Activated CD4-positive, CD25-positive, alpha-beta regulatory T cell treated with anti-CD3 and anti-CD28 coated beads, Interleukin-2, amount 50 U/mL, for 72 hours (primary cell): Measurements from ENCODE around the gene SIRPB2.

Experiments used
- DNase-seq: peaks from one replicate; pipeline ENCODE4 v3.0.0; 2021

SIRPB2 gene

GRCh38 chr20:1469925-1470571, 21.2 kb downstream of the SIRPB2 start:
- peak; percentile 44 for DNase-seq

DNA sequence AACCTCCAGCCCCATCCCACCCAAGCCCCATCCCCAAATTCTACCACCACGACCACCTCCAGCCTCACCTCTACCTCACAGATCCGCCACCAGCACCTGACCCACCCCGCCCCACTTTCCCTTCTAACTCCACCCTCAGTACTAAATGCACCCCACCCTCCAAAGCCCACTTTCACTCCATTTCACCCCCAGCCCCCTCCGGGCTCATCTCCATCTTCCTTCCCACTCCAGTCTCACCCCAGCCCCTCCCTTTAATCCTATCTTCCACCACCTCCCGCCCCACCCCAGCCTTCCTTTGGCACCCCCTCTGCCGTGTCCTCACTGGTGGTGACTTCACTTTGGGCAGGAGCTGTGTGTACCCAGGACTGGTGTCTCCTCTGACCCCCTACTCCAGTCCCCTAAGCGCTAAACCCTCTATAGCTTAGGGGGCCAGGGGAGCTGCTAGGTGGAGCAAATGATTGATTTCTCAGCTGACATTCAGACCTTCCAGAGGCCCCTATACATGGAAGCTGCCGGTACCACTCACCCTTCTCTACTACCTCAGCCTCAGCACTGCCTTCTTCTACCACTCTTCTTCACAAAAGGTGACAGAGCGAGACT, 21.8 kb downstream of the SIRPB2 start:
- no peak for DNase-seq

GRCh38 chr20:1468117-1468624, 23.0 kb downstream of the SIRPB2 start:
- DNase-seq, result no peak

GRCh38 chr20:1467355-1468116, 23.7 kb downstream of the SIRPB2 start:
- no peak for DNase-seq

GRCh38 chr20:1467082-1467354, 24.2 kb downstream of the SIRPB2 start:
- no peak for DNase-seq

- peak; percentile 98 for DNase-seq
These were observed 24.8 kb downstream of the SIRPB2 start, which contains the start of gene NSFL1C for GRCh38 chr20:1466211-1467081. NSFL1C (minus strand) TSS chr20:1466849; CDS start chr20:1466824, 25 bp downstream.

GRCh38 chr20:1465470-1466210, 25.6 kb downstream of the SIRPB2 start:
- DNase-seq, result no peak

GRCh38 chr20:1463971-1464570, 27.1 kb downstream of the SIRPB2 start:
- no peak for DNase-seq

GRCh38 chr20:1462834-1463233, 28.4 kb downstream of the SIRPB2 start:
- no peak for DNase-seq

- no peak for DNase-seq
These were observed 29.2 kb downstream of the SIRPB2 start for GRCh38 chr20:1462001-1462400.

DNA sequence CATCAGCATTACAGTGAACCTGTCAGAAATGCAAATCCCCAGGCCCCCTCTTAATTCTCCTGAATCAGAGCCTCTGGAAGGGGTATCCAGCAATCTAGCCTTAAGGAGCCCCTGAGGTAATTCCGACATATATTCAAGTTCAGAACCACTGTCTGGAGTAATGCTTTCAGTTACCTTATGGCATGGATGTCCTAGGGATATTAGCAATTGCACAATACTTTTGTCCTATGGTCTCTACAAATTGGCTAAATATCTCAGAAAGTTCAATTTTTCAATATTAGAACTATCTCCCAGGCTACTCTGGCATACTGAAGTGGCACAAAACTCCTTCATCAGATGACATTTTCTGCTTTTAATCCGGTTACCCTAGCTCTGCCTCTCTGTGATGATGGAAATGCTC, 30.9 kb downstream of the SIRPB2 start:
- no peak for DNase-seq

- DNase-seq, result no peak
These were observed 33.2 kb downstream of the SIRPB2 start for GRCh38 chr20:1457992-1458391.

DNA sequence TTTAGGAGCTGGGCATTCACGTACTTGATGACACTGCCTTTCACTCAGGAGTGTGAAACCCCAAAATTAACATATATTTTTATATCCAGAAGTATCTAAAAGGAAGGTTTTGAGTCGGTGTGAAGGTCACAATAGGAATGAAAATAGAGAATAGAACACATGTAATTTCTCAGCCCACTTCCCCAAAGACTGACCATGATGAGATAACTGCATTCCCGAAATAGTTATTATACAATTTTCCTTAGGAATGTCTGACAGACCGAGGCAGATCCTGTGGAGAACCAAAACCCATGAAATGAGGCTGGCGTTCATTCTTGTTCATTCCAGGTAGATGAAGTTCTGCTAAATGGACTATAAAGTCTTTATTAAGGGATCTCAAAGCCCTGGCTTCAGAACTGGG, 34.9 kb downstream of the SIRPB2 start:
- DNase-seq, result no peak

DNA sequence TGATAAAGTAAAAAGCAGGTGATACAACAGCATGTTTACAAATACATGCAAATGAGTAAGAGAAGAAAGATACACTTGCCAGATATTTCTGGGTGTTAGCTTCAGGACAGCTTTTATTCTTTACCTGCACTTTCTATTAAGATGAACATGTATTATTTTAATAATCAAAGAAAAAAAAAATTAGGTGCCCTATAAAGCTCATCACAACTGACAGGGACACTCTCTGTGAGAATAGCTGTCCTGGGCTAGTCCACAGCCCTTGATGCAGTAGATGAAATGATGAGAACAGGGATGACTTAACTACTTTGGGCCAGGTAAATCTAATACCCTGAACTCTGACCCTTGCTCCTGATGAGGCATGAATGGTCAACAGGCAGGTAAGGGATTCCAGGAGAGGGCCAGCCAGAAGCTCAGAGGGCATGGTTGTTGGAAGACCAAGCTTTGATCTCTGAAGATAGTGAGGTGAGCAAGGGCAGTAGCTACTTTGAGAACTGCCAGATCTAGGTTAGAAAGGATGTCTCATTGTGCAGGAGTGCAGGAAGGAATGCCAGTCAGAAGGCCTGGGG, 40.2 kb downstream of the SIRPB2 start:
- no peak for DNase-seq

DNA sequence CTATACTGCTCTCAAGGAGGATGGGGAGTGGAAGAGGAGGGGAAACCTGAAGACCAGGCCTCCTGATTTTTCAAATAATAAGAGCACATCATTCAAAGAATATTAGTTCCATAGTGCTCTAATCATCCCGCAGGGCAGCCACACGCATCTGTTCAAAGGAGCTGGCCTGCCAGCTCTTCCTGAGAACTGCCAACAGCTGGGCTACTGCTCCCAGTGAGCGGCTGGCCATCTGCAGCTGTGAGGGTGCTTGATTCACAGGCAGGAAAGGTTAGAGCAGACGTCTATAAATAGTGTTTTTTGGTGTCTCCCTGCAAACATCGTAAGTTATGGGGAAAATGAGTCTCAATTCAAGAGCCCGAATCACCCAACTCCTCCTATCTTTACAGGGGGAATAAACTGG, 41.9 kb downstream of the SIRPB2 start:
- DNase-seq, result no peak

DNA sequence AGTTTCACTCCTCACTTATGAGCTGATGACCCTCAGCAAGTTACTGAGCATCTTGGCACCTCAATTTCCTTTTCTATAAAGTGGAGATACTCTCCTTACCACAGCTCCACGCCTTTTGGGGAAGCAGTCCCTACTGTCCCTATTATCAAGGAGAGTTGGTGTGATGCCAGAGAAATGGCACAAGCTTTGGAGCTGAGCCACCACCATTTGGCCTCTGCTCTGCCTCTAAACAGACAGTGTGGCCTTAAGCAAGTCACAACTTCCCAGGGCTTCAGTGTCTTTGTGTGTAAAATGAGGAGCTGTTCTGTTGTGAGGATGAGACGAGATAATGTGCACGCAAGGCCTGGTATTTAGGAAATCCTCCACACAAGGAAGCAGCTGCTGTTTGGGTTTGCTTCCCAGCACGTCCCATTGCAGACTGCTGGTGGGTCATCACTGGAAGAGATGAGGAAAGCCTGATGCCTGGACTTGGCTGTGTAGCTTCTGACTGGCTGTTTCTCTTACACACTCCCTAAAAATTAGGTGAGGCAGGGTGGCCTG, 43.1 kb downstream of the SIRPB2 start:
- no peak for DNase-seq

- DNase-seq, result no peak
These were observed 44.7 kb downstream of the SIRPB2 start for GRCh38 chr20:1446536-1446935.

GRCh38 chr20:1443085-1443484, 48.1 kb downstream of the SIRPB2 start:
- no peak for DNase-seq

DNA sequence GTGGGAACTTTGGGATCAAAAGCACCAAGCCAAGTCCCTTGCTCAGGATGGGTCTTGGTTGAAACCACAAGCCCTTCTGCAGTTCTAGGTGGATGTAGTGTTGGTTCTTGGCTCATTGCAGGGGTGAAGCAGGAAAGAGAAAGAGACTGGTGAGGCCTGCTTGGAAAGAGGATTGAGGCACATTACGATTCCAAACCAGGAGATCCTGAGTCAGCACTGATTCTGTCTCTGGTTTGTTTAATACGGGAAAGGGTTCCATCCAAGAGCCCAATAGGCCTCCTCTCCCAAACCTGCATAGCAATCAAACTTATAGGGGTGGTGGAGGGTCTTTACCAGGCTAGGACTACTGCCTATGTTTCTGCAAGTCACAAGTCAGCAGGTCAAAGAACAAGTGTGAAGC, 48.9 kb downstream of the SIRPB2 start:
- DNase-seq, result no peak

DNA sequence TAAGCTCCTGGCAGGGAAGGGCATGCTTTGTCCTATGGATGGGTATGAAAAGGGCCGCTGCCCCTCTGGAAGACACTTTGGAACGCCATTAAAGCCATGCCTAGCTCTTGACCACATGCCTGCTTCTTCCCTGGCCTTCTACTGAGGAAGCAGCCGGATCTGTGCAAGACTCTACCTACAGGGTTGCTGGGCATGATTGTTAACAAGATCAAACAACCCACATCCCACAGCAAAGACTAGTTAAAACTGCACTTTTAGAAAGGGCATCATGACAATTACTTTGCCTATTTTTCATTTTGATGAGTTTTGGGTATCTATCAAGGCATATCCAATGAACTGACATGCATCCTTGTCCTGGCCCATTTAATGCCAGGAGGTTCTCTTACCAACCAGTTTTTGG, 50.1 kb downstream of the SIRPB2 start:
- no peak for DNase-seq

DNA sequence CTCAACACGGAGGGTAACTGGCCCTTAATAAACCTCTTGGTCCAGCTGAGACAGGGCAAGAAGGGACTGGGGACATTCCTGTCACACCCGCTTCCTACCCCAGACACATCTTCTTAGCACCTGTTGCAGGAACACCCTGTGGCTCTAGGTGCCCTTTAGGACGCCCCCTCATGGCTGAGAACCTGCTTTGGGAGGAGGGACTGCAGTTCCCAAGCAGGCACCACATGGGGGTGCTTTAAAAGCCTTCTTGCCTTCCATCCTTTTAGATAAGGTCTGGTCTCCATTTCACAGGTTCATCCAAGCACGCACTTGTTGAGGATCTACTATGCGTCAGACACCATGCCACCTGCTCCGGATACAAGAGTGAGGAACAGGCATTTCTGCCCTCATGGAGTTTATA, 51.2 kb downstream of the SIRPB2 start:
- DNase-seq, result no peak
